H1 (cell line): Measurements from ENCODE around the gene ZBTB46. TPM values are rescaled to one million over a fixed set of nuclear protein-coding genes. Genes with fewer than 3 reads are reported as not detected.

Experiments
- CTCF ChIA-PET: fragments of 300-600 bp; sonication (Branson Sonifier 250); formaldehyde crosslinking; loops from one replicate; lab custom pipeline; 2021; ENCODE audit not compliant: partially characterized antibody; lab: Charles Lee
- POLR2A ChIA-PET: fragments of 300-600 bp; sonication (Branson Sonifier 250); formaldehyde crosslinking; loops from one replicate; lab custom pipeline; 2021; ENCODE audit warnings: inconsistent platforms; ENCODE audit not compliant: partially characterized antibody; lab: Charles Lee
- DNase-seq, 2 experiments: peaks; one replicate each; pipeline versions ENCODE4 v3.0.0 to v3.0.0-alpha.2; 2010 to 2022; ENCODE audit warnings: low spot score in 2 of 2, low read depth in 1 of 2, mixed read lengths in 1 of 2
- FAIRE-seq: peaks from 2 replicates; lab custom pipeline; 2011; peaks lifted over from hg19 to GRCh38; lab: Jason Lieb, UNC
- H2AFZ ChIP-seq: 2 replicates; pipeline ENCODE4 v1.8.1; 2012; ENCODE audit warnings: low read length, inconsistent platforms
- H2AK5ac ChIP-seq: 2 replicates; pipeline ENCODE4 v1.6.1; 2013; ENCODE audit warnings: low read depth, low read length
- H2BK120ac ChIP-seq: replicated peaks from 2 replicates; pipeline ENCODE3; 2013; ENCODE audit warnings: low read depth, low read length, inconsistent platforms
- H2BK12ac ChIP-seq: 2 replicates; pipeline ENCODE4 v1.6.1; 2013; ENCODE audit warnings: low read depth, low read length
- H2BK15ac ChIP-seq: 2 replicates; pipeline ENCODE4 v1.6.1; 2013; ENCODE audit warnings: low read length
- H2BK20ac ChIP-seq: 2 replicates; pipeline ENCODE4 v1.6.1; 2013; ENCODE audit warnings: low read length
- H2BK5ac ChIP-seq: 2 replicates; pipeline ENCODE4 v1.6.1; 2013; ENCODE audit warnings: low read depth, low read length
- H3K14ac ChIP-seq: 2 replicates; pipeline ENCODE4 v1.6.1; 2013; ENCODE audit warnings: inconsistent platforms; ENCODE audit not compliant: insufficient read length
- H3K18ac ChIP-seq: 2 replicates; pipeline ENCODE4 v1.6.1; 2013; ENCODE audit warnings: low read length; ENCODE audit errors: extremely low read depth
- H3K23ac ChIP-seq: 2 replicates; pipeline ENCODE4 v1.6.1; 2013; ENCODE audit warnings: inconsistent platforms; ENCODE audit not compliant: insufficient read length
- H3K23me2 ChIP-seq: 2 replicates; pipeline ENCODE4 v1.6.1; 2013; ENCODE audit warnings: low read depth, low read length
- H3K27ac ChIP-seq: 2 replicates; pipeline ENCODE4 v1.6.1; 2011; ENCODE audit warnings: low read depth, low read length, inconsistent platforms
- H3K27me3 ChIP-seq, 4 experiments: replicated peaks in 1 of 4; 1 replicate in 1 of 4; 2 replicates in 3 of 4; pipeline versions ENCODE4 v1.6.1 to v1.8.1; 2011 to 2013; ENCODE audit warnings: low read length in 3 of 4, mild to moderate bottlenecking in 3 of 4, inconsistent platforms in 2 of 4, mixed read lengths in 2 of 4, moderate library complexity in 1 of 4; ENCODE audit not compliant: control insufficient read depth in 3 of 4, insufficient read depth in 3 of 4; ENCODE audit errors: extremely low read depth in 1 of 4
- H3K36me3 ChIP-seq, 4 experiments: 2 replicates each; pipeline versions ENCODE4 v1.6.1 to v1.8.1; 2011 to 2013; ENCODE audit warnings: mild to moderate bottlenecking in 4 of 4, low read length in 3 of 4, moderate library complexity in 2 of 4, control low read depth in 1 of 4, inconsistent platforms in 1 of 4; ENCODE audit not compliant: insufficient read depth in 4 of 4, control insufficient read depth in 2 of 4
- H3K4ac ChIP-seq: replicated peaks from 2 replicates; pipeline ENCODE3; 2013; ENCODE audit warnings: low read length, low read depth, mixed read lengths, inconsistent platforms; ENCODE audit not compliant: insufficient read length
- H3K4me1 ChIP-seq, 4 experiments: replicated peaks in 1 of 4; 1 replicate in 1 of 4; 2 replicates in 3 of 4; pipeline versions ENCODE4 v1.6.1 to v1.8.1; 2011 to 2013; ENCODE audit warnings: low read length in 3 of 4, inconsistent platforms in 2 of 4, mixed read lengths in 1 of 4; ENCODE audit not compliant: insufficient read depth in 4 of 4, control insufficient read depth in 3 of 4
- H3K4me2 ChIP-seq, 2 experiments: 2 replicates each; pipeline versions ENCODE4 v1.6.1 to v1.8.1; 2011 to 2013; ENCODE audit warnings: low read depth in 2 of 2, low read length in 2 of 2, control low read depth in 1 of 2, inconsistent platforms in 1 of 2, mild to moderate bottlenecking in 1 of 2; ENCODE audit not compliant: insufficient read depth in 1 of 2
- H3K4me3 ChIP-seq, 4 experiments: fragments of 200-600, 300-600 bp in 1 of 4; sonication (generic), shearing (Covaris generic), sonication (Bioruptor Twin) in 1 of 4; 2 replicates each; pipeline versions ENCODE4 v1.5.1 to v1.8.1; 2011 to 2016; ENCODE audit warnings: low read length in 4 of 4, low read depth in 3 of 4, control low read depth in 2 of 4, inconsistent platforms in 2 of 4, mild to moderate bottlenecking in 2 of 4, mixed read lengths in 1 of 4, moderate library complexity in 1 of 4; ENCODE audit not compliant: insufficient read depth in 2 of 4; ENCODE audit errors: extremely low read depth in 1 of 4
- H3K56ac ChIP-seq: replicated peaks from 2 replicates; pipeline ENCODE3; 2013; ENCODE audit warnings: low read depth, mild to moderate bottlenecking, mixed read lengths, low read length, inconsistent platforms; ENCODE audit not compliant: insufficient read length
- H3K79me1 ChIP-seq: 2 replicates; pipeline ENCODE4 v1.6.1; 2013; ENCODE audit warnings: low read depth, low read length, control low read depth
- H3K79me2 ChIP-seq, 2 experiments: 2 replicates each; pipeline versions ENCODE4 v1.6.1 to v1.8.1; 2012 to 2013; ENCODE audit warnings: low read length in 2 of 2, mild to moderate bottlenecking in 2 of 2, inconsistent platforms in 1 of 2; ENCODE audit not compliant: insufficient read depth in 2 of 2, control insufficient read depth in 1 of 2
- H3K9ac ChIP-seq, 4 experiments: replicated peaks in 1 of 4; 1 replicate in 1 of 4; 2 replicates in 3 of 4; pipeline versions ENCODE4 v1.6.1 to v1.8.1; 2011 to 2013; ENCODE audit warnings: low read depth in 3 of 4, low read length in 3 of 4, control low read depth in 2 of 4, mild to moderate bottlenecking in 2 of 4, moderate library complexity in 2 of 4, inconsistent platforms in 1 of 4; ENCODE audit errors: extremely low read depth in 1 of 4
- H3K9me3 ChIP-seq, 2 experiments: 2 replicates each; pipeline versions ENCODE4 v1.6.1 to v1.8.1; 2012 to 2013; ENCODE audit warnings: mild to moderate bottlenecking in 2 of 2, moderate library complexity in 2 of 2, control low read depth in 1 of 2, inconsistent platforms in 1 of 2, low read depth in 1 of 2, low read length in 1 of 2, mixed read lengths in 1 of 2; ENCODE audit not compliant: insufficient read depth in 2 of 2
- H4K20me1 ChIP-seq, 2 experiments: replicated peaks in 1 of 2; 2 replicates each; pipeline versions ENCODE3 to v1.8.1; 2011 to 2013; ENCODE audit warnings: inconsistent platforms in 2 of 2, low read length in 2 of 2, mild to moderate bottlenecking in 1 of 2; ENCODE audit not compliant: insufficient read depth in 2 of 2, control insufficient read depth in 1 of 2
- H4K5ac ChIP-seq: 2 replicates; pipeline ENCODE4 v1.6.1; 2013; ENCODE audit warnings: low read length, low read depth, mixed read lengths, inconsistent platforms; ENCODE audit not compliant: insufficient read length
- H4K8ac ChIP-seq: 2 replicates; pipeline ENCODE4 v1.8.0; 2013; ENCODE audit warnings: mild to moderate bottlenecking, moderate library complexity, low read length, inconsistent platforms; ENCODE audit not compliant: insufficient read depth; ENCODE audit errors: extremely low read depth
- H4K91ac ChIP-seq: replicated peaks from 2 replicates; pipeline ENCODE3; 2013; ENCODE audit warnings: low read length, mixed read lengths, inconsistent platforms; ENCODE audit not compliant: insufficient read length
- SAP30 ChIP-seq: fragments of 300-600 bp; sonication (generic); IDR thresholded peaks from 2 replicates; pipeline ENCODE4 v1.7.1; 2012; ENCODE audit warnings: low read length, moderate library complexity, mild to moderate bottlenecking, inconsistent platforms; ENCODE audit not compliant: insufficient read depth, insufficient replicate concordance
- WGBS, 2 experiments: shearing (Covaris generic) in 1 of 2; methylation state at CpG; one replicate each; pipeline versions ENCODE4 v1.1.6 to v1.1.7; 2013 to 2015; ENCODE audit warnings: low lambda C conversion rate in 2 of 2, mixed read lengths in 2 of 2, inconsistent platforms in 1 of 2, low coverage in 1 of 2, missing lambda C conversion rate in 1 of 2; ENCODE audit not compliant: insufficient replicate concordance in 2 of 2, insufficient coverage in 1 of 2, insufficient read length in 1 of 2; ENCODE audit errors: extremely low coverage in 1 of 2, missing lambda C conversion rate in 1 of 2; 5-methylcytosine and 5-hydroxymethylcytosine counted together
- polyA plus RNA-seq, 7 experiments: library from polyadenylated mRNA; depleted of rRNA in 3 of 7; stranded (reverse) in 5 of 7; unstranded in 2 of 7; fragments of >200 nt in 5 of 7; fragments of 200-250 nt in 2 of 7; gene quantifications; 1 replicate in 5 of 7; 2 replicates in 1 of 7; 4 replicates in 1 of 7; pipeline versions ENCODE4 v1.2.1 to v1.2.3, GENCODE V29; 2011 to 2013; ENCODE audit warnings: missing spikeins in 2 of 7, mixed read lengths in 2 of 7
- total RNA-seq: library from RNA; stranded (reverse); fragmentation: NEBNext Ultra II Directional; extraction: Animal tissue kit (Norgen Biotek cat#: 25700); gene quantifications from 2 replicates; pipeline ENCODE4 v1.2.1, GENCODE V29; 2021

ZBTB46 gene
- total and polyA plus RNA-seq, 2 of the 8 experiments (the other 6 are each of a cell fraction or from before 2014, with no cell fraction given): 6.4 to 22.4 TPM

DNA sequence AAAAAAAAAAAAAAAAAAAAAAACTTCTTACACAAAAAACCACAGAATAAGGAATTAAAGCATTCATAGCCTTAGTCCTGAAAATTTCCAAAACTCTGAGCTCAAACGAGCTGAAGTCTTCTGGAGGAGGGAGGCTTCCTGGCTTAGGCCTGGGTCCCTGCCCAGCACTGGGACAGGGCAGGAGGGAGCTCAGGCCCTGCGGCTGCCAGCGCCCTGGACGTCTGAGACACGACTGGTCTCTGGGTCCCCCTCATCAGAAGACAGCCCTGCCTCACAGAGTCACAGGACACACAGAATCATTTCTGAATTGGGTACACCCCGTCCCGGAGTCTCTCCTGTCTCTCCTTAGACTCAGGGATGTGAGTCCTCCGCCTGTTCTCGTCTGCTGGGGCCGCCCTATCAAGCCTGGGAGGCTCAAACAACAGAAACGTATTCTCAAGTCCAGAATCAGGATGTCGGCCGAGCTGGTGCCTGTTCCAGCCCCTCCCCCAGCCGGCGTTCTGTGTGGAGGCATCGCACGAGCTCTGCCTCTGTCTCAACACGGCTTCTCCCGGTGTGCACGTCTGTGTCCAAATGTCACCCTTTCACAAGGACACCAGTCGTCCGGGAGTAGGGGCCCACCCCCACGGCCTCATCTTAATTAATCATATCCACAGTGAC, 39.4 kb downstream of the ZBTB46 start:
- DNase-seq: no peak
- POLR2A ChIA-PET: interaction anchor here (0.7 to 2.1 kb wide), 5 partner anchors 15 to 88 kb away, joined by 3 to 6 read pairs (median 3); partner anchors contain the start of gene TPD52L2
- Histone ChIP-seq H3K14ac (no peak overlapping the region), H2BK20ac (no peak overlapping the region), H3K9ac (no peak overlapping the region), H4K5ac (no peak overlapping the region), H2BK12ac (no peak overlapping the region), H3K27me3 (no peaks in the 10 kb centered on the region), H3K4me3 (no peak overlapping the region), H3K79me1 (peaks cover 8% of the 10 kb centered on the region), H3K4me1 (no peaks in the 10 kb centered on the region; a peak in 1 of 7 replicates), H2BK5ac (no peak overlapping the region), H2AFZ (no peak overlapping the region), H3K27ac (no peak overlapping the region), H3K23me2 (no peaks in the 10 kb centered on the region), H4K20me1 (peaks cover 2 to 14% of the 10 kb centered on the region in 2 experiments), H3K4me2 (no peak overlapping the region), H2AK5ac (no peak overlapping the region), H3K18ac (no peak overlapping the region), H2BK120ac (no peak overlapping the region), H3K23ac (no peak overlapping the region), H3K4ac (no peak overlapping the region), H3K36me3 (peaks cover 2 to 13% (median 7%) of the 10 kb centered on the region in 4 experiments; a peak in 4 of 8 replicates), H3K79me2 (peaks cover 0 to 16% of the 10 kb centered on the region in 2 experiments; a peak in 1 of 4 replicates), H2BK15ac (no peak overlapping the region), H4K91ac (no peak overlapping the region), H4K8ac (no peak overlapping the region), H3K9me3 (no peaks in the 10 kb centered on the region), H3K56ac (no peak overlapping the region)
- CTCF ChIA-PET: interaction anchor here (0.6 to 15.2 kb wide), 11 partner anchors 8 to 256 kb away, joined by 3 to 191 read pairs (median 3); no protein-coding TSS in a partner anchor
- TF ChIP-seq SAP30: no peak
- no peak for FAIRE-seq
- 85% methylated on average over 23 of the region's 23 CpGs; no CpG with 5 or more reads in 1 of the 2 experiments for WGBS, 2 experiments
